OCI-LY7 (cell line): Measurements from ENCODE around the gene DDX55. TPM values are rescaled to one million over a fixed set of nuclear protein-coding genes. Genes with fewer than 3 reads are reported as not detected.

ENCODE experiments used
- BruUV-seq: library from RNA; stranded (reverse); fragments of 400-500 nt; replicated peaks from 2 replicates; lab custom pipeline; 2021; lab: Mats Ljungman, UMichigan
- CTCF ChIA-PET: fragments of 300-600 bp; sonication (Branson Sonifier 250); formaldehyde crosslinking; loops from one replicate; lab custom pipeline; 2022; ENCODE audit warnings: antibody characterized with exemption; ENCODE audit not compliant: unreplicated experiment; lab: Charles Lee
- POLR2A ChIA-PET: fragments of 300-600 bp; sonication (Branson Sonifier 250); formaldehyde crosslinking; loops from one replicate; lab custom pipeline; 2022; ENCODE audit warnings: antibody characterized with exemption; lab: Charles Lee
- DNase-seq: peaks from one replicate; pipeline ENCODE4 v3.0.0-alpha.2; 2015; ENCODE audit warnings: low spot score
- H2AFZ ChIP-seq: fragments of 200-600 bp; sonication (generic), shearing (Covaris generic); 2 replicates; pipeline ENCODE4 v1.6.1; 2014; ENCODE audit warnings: mild to moderate bottlenecking, antibody characterized with exemption, low read length, moderate library complexity
- H3K27ac ChIP-seq: fragments of 200-600 bp; sonication (generic); 2 replicates; pipeline ENCODE4 v1.5.1; 2014; ENCODE audit warnings: mixed run types, low read depth, mild to moderate bottlenecking, moderate library complexity, low read length, inconsistent platforms; ENCODE audit not compliant: poor library complexity, severe bottlenecking
- H3K36me3 ChIP-seq: fragments of 200-600 bp; sonication (generic); 2 replicates; pipeline ENCODE4 v1.6.1; 2014; ENCODE audit warnings: mild to moderate bottlenecking, antibody characterized with exemption, low read length, moderate library complexity, mixed read lengths; ENCODE audit not compliant: insufficient read depth
- H3K4me1 ChIP-seq: fragments of 200-600 bp; sonication (generic); 2 replicates; pipeline ENCODE4 v1.5.1; 2014; ENCODE audit warnings: mild to moderate bottlenecking, low read length; ENCODE audit not compliant: insufficient read depth, poor library complexity, severe bottlenecking
- H3K4me2 ChIP-seq: fragments of 200-600 bp; sonication (generic); 2 replicates; pipeline ENCODE4 v1.6.1; 2014; ENCODE audit warnings: mild to moderate bottlenecking, low read length
- H3K4me3 ChIP-seq: fragments of 200-600 bp; sonication (generic); 2 replicates; pipeline ENCODE4 v1.5.1; 2014; ENCODE audit warnings: mild to moderate bottlenecking, low read depth, low read length; ENCODE audit not compliant: poor library complexity, severe bottlenecking
- H3K79me2 ChIP-seq: fragments of 200-600 bp; sonication (generic); 2 replicates; pipeline ENCODE4 v1.6.1; 2016; ENCODE audit warnings: low read depth, mild to moderate bottlenecking, low read length, moderate library complexity, mixed read lengths; ENCODE audit not compliant: insufficient read depth
- H3K9me2 ChIP-seq: fragments of 200-600 bp; sonication (generic); 2 replicates; pipeline ENCODE4 v1.6.1; 2016; ENCODE audit warnings: mild to moderate bottlenecking, low read length, mixed read lengths; ENCODE audit not compliant: insufficient read depth
- H3K9me3 ChIP-seq: fragments of 200-600 bp; sonication (generic); 2 replicates; pipeline ENCODE4 v1.6.1; 2014; ENCODE audit warnings: mild to moderate bottlenecking, mixed run types, low read length, mixed read lengths
- H4K20me1 ChIP-seq: fragments of 200-600 bp; sonication (generic); 2 replicates; pipeline ENCODE4 v1.6.1; 2014; ENCODE audit warnings: mild to moderate bottlenecking, antibody characterized with exemption, low read length, moderate library complexity, mixed read lengths; ENCODE audit not compliant: insufficient read depth
- CTCF ChIP-seq: fragments of 200-600 bp; sonication (generic); conservative IDR thresholded peaks from 2 replicates; pipeline ENCODE4 v1.5.1; 2014; ENCODE audit warnings: mild to moderate bottlenecking, antibody characterized with exemption, low read length, moderate library complexity, mixed read lengths
- EZH2phosphoT487 ChIP-seq: fragments of 200-600 bp; sonication (generic); IDR thresholded peaks from 2 replicates; pipeline ENCODE4 v1.6.1; 2018; ENCODE audit warnings: low read depth, borderline replicate concordance, mild to moderate bottlenecking, mixed run types, antibody characterized with exemption, low read length, moderate library complexity, mixed read lengths
- intact Hi-C: fragments of 100-400 bp; cut with micrococcal nuclease; formaldehyde crosslinking; loops from one replicate; pipeline ENCODE4 v1.10.0; 2022; ENCODE audit not compliant: unreplicated experiment
- total RNA-seq, 2 experiments: library from RNA; depleted of rRNA in 1 of 2; stranded (reverse); fragments of >200 nt in 1 of 2; shearing (Covaris generic) in 1 of 2; gene quantifications; 2 replicates each; pipeline ENCODE4 v1.2.3, GENCODE V29; 2014 to 2022

DDX55 gene
- total RNA-seq, 2 experiments from 2014 or later: 48.7 to 56.6 TPM

- peaks cover 17% of the 10 kb centered on the region for H3K4me1 ChIP-seq
- intact Hi-C loops: no loop called here
- H3K9me2 ChIP-seq: no peaks in the 10 kb centered on the region
- ChIA-PET POLR2A (interaction anchor here (0.6 kb wide), 1 partner anchor 49 kb away, joined by 4 read pairs; no protein-coding TSS in a partner anchor), CTCF (no interaction called here)
- no peak overlapping the region for H3K27ac ChIP-seq
- no peaks in the 10 kb centered on the region for H3K9me3 ChIP-seq
- H3K4me3 ChIP-seq: no peak overlapping the region
- no peak overlapping the region for H2AFZ ChIP-seq
- peaks cover 73% of the 10 kb centered on the region for H3K36me3 ChIP-seq
- TF ChIP-seq EZH2phosphoT487 (no peak), CTCF (no peak)
- H3K4me2 ChIP-seq: no peak overlapping the region
- H3K79me2 ChIP-seq: peaks cover 43% of the 10 kb centered on the region; the same call in 1 of the 2 replicates
- no peaks in the 10 kb centered on the region for H4K20me1 ChIP-seq
- BruUV-seq: TSS peak; percentile 80
- no peak for DNase-seq
These were observed 4.8 kb upstream of the DDX55 start for GRCh38 chr12:123597100-123597499.

- Histone ChIP-seq H3K36me3 (peaks cover 60% of the 10 kb centered on the region), H3K4me3 (no peak overlapping the region), H2AFZ (no peak overlapping the region), H3K9me2 (no peaks in the 10 kb centered on the region), H3K9me3 (no peaks in the 10 kb centered on the region), H4K20me1 (no peaks in the 10 kb centered on the region), H3K4me1 (peaks cover 23% of the 10 kb centered on the region), H3K79me2 (peaks cover 52% of the 10 kb centered on the region), H3K4me2 (no peak overlapping the region), H3K27ac (peak overlapping the region; percentile 49)
- POLR2A ChIA-PET: interaction anchor here (0.6 to 1.3 kb wide), 5 partner anchors 8 to 329 kb away, joined by 3 to 6 read pairs (median 4); no protein-coding TSS in a partner anchor
- intact Hi-C loops: no loop called here
- CTCF ChIA-PET: interaction anchor here (0.5 kb wide), 1 partner anchor 762 kb away, joined by 7 read pairs; no protein-coding TSS in a partner anchor
- TF ChIP-seq CTCF (no peak), EZH2phosphoT487 (no peak)
- no TSS peak for BruUV-seq
- no peak for DNase-seq
These were observed 3.4 kb upstream of the DDX55 start for GRCh38 chr12:123598522-123598921.

GRCh38 chr12:123599310-123599709, 2.6 kb upstream of the DDX55 start:
- Histone ChIP-seq H3K27ac (no peak overlapping the region), H3K9me2 (no peaks in the 10 kb centered on the region), H3K4me1 (peaks cover 31% of the 10 kb centered on the region), H3K4me3 (no peak overlapping the region), H3K36me3 (peaks cover 60% of the 10 kb centered on the region), H3K4me2 (no peak overlapping the region), H2AFZ (no peak overlapping the region), H3K9me3 (no peaks in the 10 kb centered on the region), H3K79me2 (peaks cover 59% of the 10 kb centered on the region), H4K20me1 (no peaks in the 10 kb centered on the region)
- DNase-seq: no peak
- CTCF ChIA-PET: no interaction called here
- intact Hi-C loops: no loop called here
- TF ChIP-seq CTCF: no peak
- no peak for TF ChIP-seq EZH2phosphoT487
- POLR2A ChIA-PET: interaction anchor here (0.7 to 1.3 kb wide), 2 partner anchors 16 to 286 kb away, joined by 3 to 4 read pairs; no protein-coding TSS in a partner anchor
- BruUV-seq: TSS peak; percentile 42
